M059J (cell line): ENCODE results near the gene NELFB. TPM values are rescaled to one million over a fixed set of nuclear protein-coding genes. Genes with fewer than 3 reads are reported as not detected.
"Not testable (repeated sequence)": the region's sequence is repeated elsewhere in the genome, so short reads cannot be mapped to it uniquely, and the experiment has no call there.

Source experiments
- DNase-seq: peaks from one replicate; pipeline ENCODE4 v3.0.0-alpha.2; 2012; ENCODE audit warnings: low read depth
- total RNA-seq: library from RNA; depleted of rRNA; stranded (reverse); fragments of >200 nt; shearing (Covaris generic); gene quantifications from 2 replicates; pipeline ENCODE4 v1.2.3, GENCODE V29; 2014

The NELFB gene
- total RNA-seq, 1 experiment from 2014 or later: 73.9 TPM

GRCh38 chr9:137247135-137247915 lies 7.8 kb upstream of the NELFB start:
- no peak for DNase-seq

GRCh38 chr9:137247916-137248175 lies 7.3 kb upstream of the NELFB start:
- no peak for DNase-seq

GRCh38 chr9:137250329-137251193 lies 4.6 kb upstream of the NELFB start:
- DNase-seq: no peak

- DNase-seq: no peak
These were observed 4.0 kb upstream of the NELFB start, which contains the start of gene STPG3 for GRCh38 chr9:137251194-137251461. TSS of gene STPG3 (plus strand) at chr9:137251286. CDS start at chr9:137251287, 1 bp downstream.

GRCh38 chr9:137251490-137252268 lies 3.4 kb upstream of the NELFB start:
- DNase-seq: no peak

- DNase-seq: no peak
These were observed 2.3 kb upstream of the NELFB start for GRCh38 chr9:137252555-137253506.

GRCh38 chr9:137253717-137254623 lies 1.2 kb upstream of the NELFB start:
- peak; percentile 26 for DNase-seq

GRCh38 chr9:137255448-137256114 lies 454 bp downstream of the NELFB start:
- peak; percentile 42 for DNase-seq

- DNase-seq: no peak
These were observed 1.2 kb downstream of the NELFB start for GRCh38 chr9:137256362-137256761.

- no peak for DNase-seq
These were observed 1.7 kb downstream of the NELFB start for GRCh38 chr9:137256856-137257255.

- DNase-seq: not testable (repeated sequence)
These were observed 7.2 kb downstream of the NELFB start for GRCh38 chr9:137262173-137262908.

- DNase-seq: no peak
These were observed 7.8 kb downstream of the NELFB start for GRCh38 chr9:137262909-137263285.

- no peak for DNase-seq
These were observed 8.4 kb downstream of the NELFB start for GRCh38 chr9:137263506-137263905.

- DNase-seq: no peak
These were observed 8.9 kb downstream of the NELFB start for GRCh38 chr9:137264067-137264466.

GRCh38 chr9:137265496-137266161 lies 10.5 kb downstream of the NELFB start:
- DNase-seq: no peak

GRCh38 chr9:137266162-137266527 lies 11.0 kb downstream of the NELFB start:
- no peak for DNase-seq

- DNase-seq: no peak
These were observed 11.7 kb downstream of the NELFB start for GRCh38 chr9:137266585-137267453.

- no peak for DNase-seq
These were observed 12.8 kb downstream of the NELFB start for GRCh38 chr9:137267933-137268355.
